Karpas-422 (cell line): Measurements from ENCODE around the gene MRPL40. TPM values are rescaled to one million over a fixed set of nuclear protein-coding genes. Genes with fewer than 3 reads are reported as not detected.

Source experiments
- DNase-seq: peaks from one replicate; pipeline ENCODE4 v3.0.0-alpha.2; 2015
- H2AFZ ChIP-seq: fragments of 200-600 bp; sonication (generic); 2 replicates; pipeline ENCODE4 v1.6.1; 2014; ENCODE audit warnings: antibody characterized with exemption, low read length, mixed read lengths
- H3K27ac ChIP-seq: fragments of 200-600 bp; sonication (generic); 2 replicates; pipeline ENCODE4 v1.5.1; 2014; ENCODE audit warnings: mild to moderate bottlenecking, low read length, moderate library complexity
- H3K27me3 ChIP-seq: fragments of 200-600 bp; sonication (generic); 2 replicates; pipeline ENCODE4 v1.6.1; 2014; ENCODE audit warnings: low read length, mixed read lengths
- H3K36me3 ChIP-seq: fragments of 200-600 bp; sonication (generic); 2 replicates; pipeline ENCODE4 v1.6.1; 2014; ENCODE audit warnings: low read length, mixed read lengths; ENCODE audit not compliant: insufficient read depth
- H3K4me1 ChIP-seq: fragments of 200-600 bp; sonication (generic); 2 replicates; pipeline ENCODE4 v1.6.1; 2014; ENCODE audit warnings: mild to moderate bottlenecking, low read length, mixed read lengths
- H3K4me2 ChIP-seq: fragments of 200-600 bp; sonication (generic); 2 replicates; pipeline ENCODE4 v1.6.1; 2014; ENCODE audit warnings: low read length, low read depth, mild to moderate bottlenecking; ENCODE audit not compliant: poor library complexity, severe bottlenecking
- H3K4me3 ChIP-seq: fragments of 200-600 bp; sonication (generic); 2 replicates; pipeline ENCODE4 v1.5.1; 2014; ENCODE audit warnings: mild to moderate bottlenecking, antibody characterized with exemption, low read length, mixed read lengths
- H3K79me2 ChIP-seq: fragments of 200-600 bp; sonication (generic); 2 replicates; pipeline ENCODE4 v1.6.1; 2014; ENCODE audit warnings: mild to moderate bottlenecking, low read length, mixed read lengths
- H3K9ac ChIP-seq: fragments of 200-600 bp; sonication (generic); 2 replicates; pipeline ENCODE4 v1.6.0; 2014; ENCODE audit warnings: low read length
- H3K9me2 ChIP-seq: fragments of 200-600 bp; sonication (generic), shearing (Covaris generic); replicated peaks from 2 replicates; pipeline ENCODE4 v1.6.0; 2014; ENCODE audit warnings: mild to moderate bottlenecking, low read length, moderate library complexity; ENCODE audit not compliant: insufficient read depth
- H3K9me3 ChIP-seq: fragments of 300-700, 200-600 bp; sonication (generic); 2 replicates; pipeline ENCODE4 v1.6.1; 2014; ENCODE audit warnings: low read length, mixed read lengths
- H4K20me1 ChIP-seq: fragments of 200-600 bp; sonication (generic); 2 replicates; pipeline ENCODE4 v1.6.1; 2014; ENCODE audit warnings: mild to moderate bottlenecking, antibody characterized with exemption, low read length, low read depth; ENCODE audit not compliant: insufficient read depth
- total RNA-seq: library from RNA; depleted of rRNA; stranded (reverse); fragments of >200 nt; shearing (Covaris generic); gene quantifications from 2 replicates; pipeline ENCODE4 v1.2.3, GENCODE V29; 2014; ENCODE audit warnings: low replicate concordance

MRPL40 gene
- total RNA-seq, 1 experiment from 2014 or later = 62.5 TPM

DNA sequence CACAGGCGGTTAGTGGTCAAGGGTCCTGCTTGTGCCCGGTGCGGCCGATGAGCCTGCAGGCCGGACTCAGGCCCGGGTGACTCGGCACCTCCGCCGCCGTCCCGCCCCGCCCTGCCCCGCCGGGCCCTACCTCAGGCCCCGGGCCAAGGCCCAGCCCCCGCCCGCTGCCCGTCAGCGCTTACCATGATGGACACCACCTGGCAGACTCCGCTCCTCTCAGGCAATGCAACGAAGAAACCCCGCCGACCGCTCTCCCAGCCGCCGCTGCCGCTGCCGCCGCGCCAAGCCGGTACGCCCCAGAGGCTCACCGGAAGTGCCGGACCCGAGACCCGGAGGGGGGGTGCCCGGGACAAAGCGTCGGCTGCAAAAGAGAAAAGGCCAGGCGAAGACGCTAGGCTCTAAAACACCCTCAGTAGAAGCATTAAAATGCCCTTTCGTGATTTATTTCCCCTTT lies 46.6 kb downstream of the MRPL40 start, which contains the start of gene UFD1:
UFD1 (minus strand) TSS at position 293 of the 454 bp plus-strand sequence; CDS start at position 185, 108 bp downstream.
- no peaks in the 10 kb centered on the region for H3K27me3 ChIP-seq
- peak within 1 kb of the TSS; percentile 87 for H3K9ac ChIP-seq
- H3K4me2 ChIP-seq = peak within 1 kb of the TSS; percentile 85
- peaks cover 3% of the 10 kb centered on the region; the same call in 1 of the 2 replicates for H4K20me1 ChIP-seq
- no peaks in the 10 kb centered on the region for H3K9me3 ChIP-seq
- peak; percentile 93 for DNase-seq
- H3K4me1 ChIP-seq = peaks cover 24% of the 10 kb centered on the region
- peak within 1 kb of the TSS; percentile 88 for H3K27ac ChIP-seq
- peaks cover 30% of the 10 kb centered on the region for H3K36me3 ChIP-seq
- H2AFZ ChIP-seq = peak within 1 kb of the TSS; percentile 68; the same call in 1 of the 2 replicates
- no peaks in the 10 kb centered on the region for H3K9me2 ChIP-seq
- H3K4me3 ChIP-seq = peak within 1 kb of the TSS; percentile 77
- H3K79me2 ChIP-seq = peaks cover 75% of the 10 kb centered on the region

DNA sequence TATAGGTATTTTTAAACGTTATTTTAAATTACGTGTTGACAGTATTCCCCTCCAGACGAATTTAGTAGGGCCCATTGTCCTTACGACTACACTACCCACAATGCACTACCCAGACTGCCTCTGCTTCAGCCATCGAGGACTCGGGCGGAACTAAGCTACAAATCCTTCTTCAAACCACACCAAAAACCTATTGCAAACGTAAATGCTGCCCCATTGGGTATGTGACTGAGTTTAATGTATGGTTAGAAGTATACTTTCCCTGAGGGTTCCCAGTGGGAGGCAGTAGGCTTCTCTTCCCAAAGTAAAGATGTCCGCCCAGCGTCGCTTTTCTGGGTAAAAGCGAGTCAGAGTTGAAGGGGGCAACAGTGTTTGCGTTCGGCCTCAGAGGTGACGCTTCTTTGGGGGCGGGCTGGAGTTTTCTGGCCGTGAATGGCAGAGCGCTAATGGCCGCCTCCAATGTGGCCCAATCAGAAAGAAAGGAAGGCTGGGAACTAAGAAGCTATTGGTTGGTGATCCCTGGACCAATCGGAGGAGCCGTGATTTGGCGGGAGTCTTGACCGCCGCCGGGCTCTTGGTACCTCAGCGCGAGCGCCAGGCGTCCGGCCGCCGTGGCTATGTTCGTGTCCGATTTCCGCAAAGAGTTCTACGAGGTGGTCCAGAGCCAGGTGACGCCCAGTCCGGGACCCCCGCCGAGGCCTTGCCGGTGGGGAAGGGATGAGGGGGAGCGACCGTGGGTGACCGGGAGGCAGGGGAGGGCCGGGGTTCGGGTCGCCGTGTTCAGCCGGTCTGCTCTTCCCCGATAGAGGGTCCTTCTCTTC lies 47.2 kb downstream of the MRPL40 start, which contains the start of gene CDC45:
CDC45 (plus strand) TSS at position 566 of the 818 bp plus-strand sequence; CDS start at position 615, 49 bp downstream.
- H3K9me2 ChIP-seq = no peaks in the 10 kb centered on the region
- H3K4me3 ChIP-seq = peak within 1 kb of the TSS; percentile 77
- H3K79me2 ChIP-seq = peaks cover 78% of the 10 kb centered on the region
- peak within 1 kb of the TSS; percentile 87 for H3K9ac ChIP-seq
- H4K20me1 ChIP-seq = peaks cover 3% of the 10 kb centered on the region; the same call in 1 of the 2 replicates
- no peaks in the 10 kb centered on the region for H3K9me3 ChIP-seq
- H3K4me2 ChIP-seq = peak within 1 kb of the TSS; percentile 85
- H3K4me1 ChIP-seq = peaks cover 24% of the 10 kb centered on the region
- peak within 1 kb of the TSS; percentile 68; the same call in 1 of the 2 replicates for H2AFZ ChIP-seq
- peak; percentile 99 for DNase-seq
- H3K27ac ChIP-seq = peak within 1 kb of the TSS; percentile 88
- peaks cover 35% of the 10 kb centered on the region for H3K36me3 ChIP-seq
- H3K27me3 ChIP-seq = no peaks in the 10 kb centered on the region

DNA sequence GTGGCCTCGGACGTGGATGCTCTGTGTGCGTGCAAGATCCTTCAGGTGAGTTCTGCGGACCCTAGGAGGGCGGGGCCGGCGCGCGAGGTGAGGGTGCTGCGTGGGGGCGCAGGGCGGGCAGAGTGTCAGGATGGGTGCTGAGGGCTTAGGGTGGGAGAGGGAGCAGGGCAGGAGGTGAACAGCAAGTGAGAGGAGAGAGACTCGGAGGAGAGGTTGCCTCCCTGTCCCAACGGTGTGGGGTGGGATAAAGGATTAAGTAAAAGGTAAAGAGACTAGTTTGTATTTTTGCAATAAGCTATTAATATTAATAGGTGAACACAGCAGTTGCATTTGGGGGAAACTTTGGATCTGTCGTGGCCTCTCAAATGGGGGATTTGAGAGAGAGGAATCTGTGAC lies 47.8 kb downstream of the MRPL40 start:
- H3K36me3 ChIP-seq = peaks cover 37% of the 10 kb centered on the region
- DNase-seq = peak; percentile 64
- H3K79me2 ChIP-seq = peaks cover 80% of the 10 kb centered on the region

DNA sequence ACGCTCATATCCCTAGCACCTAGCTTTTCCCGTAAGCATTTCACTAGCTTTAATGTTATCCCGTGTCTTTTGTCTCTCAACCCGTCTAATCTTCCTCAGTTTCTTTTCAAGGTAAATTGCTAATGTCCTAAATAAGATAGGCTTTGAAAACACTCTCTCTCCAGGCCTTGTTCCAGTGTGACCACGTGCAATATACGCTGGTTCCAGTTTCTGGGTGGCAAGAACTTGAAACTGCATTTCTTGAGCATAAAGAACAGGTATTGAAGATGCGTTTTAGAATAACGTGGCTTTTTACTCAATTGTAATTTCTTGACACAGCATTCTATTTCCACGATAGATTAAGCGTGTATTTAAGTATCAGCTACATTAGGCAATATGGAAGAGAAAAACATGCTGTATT lies 48.4 kb downstream of the MRPL40 start:
- Histone ChIP-seq H3K36me3 (peaks cover 37% of the 10 kb centered on the region), H4K20me1 (no peaks in the 10 kb centered on the region; the same call in 1 of the 2 replicates), H3K27me3 (no peaks in the 10 kb centered on the region), H3K4me1 (peaks cover 24% of the 10 kb centered on the region), H2AFZ (no peak overlapping the region; the same call in 1 of the 2 replicates), H3K4me2 (peak overlapping the region; percentile 85), H3K9me2 (no peaks in the 10 kb centered on the region), H3K4me3 (peak overlapping the region; percentile 77), H3K79me2 (peaks cover 76% of the 10 kb centered on the region), H3K27ac (peak overlapping the region; percentile 20; the same call in 1 of the 2 replicates), H3K9ac (peak overlapping the region; percentile 79), H3K9me3 (no peaks in the 10 kb centered on the region)
- peak; percentile 54 for DNase-seq

More for the DNA sequence above, 47.8 kb downstream of the MRPL40 start:
- no peaks in the 10 kb centered on the region for H3K9me2 ChIP-seq
- no peaks in the 10 kb centered on the region for H3K9me3 ChIP-seq
- peak overlapping the region; percentile 79 for H3K9ac ChIP-seq
- H3K27ac ChIP-seq = peak overlapping the region; percentile 20; the same call in 1 of the 2 replicates
- no peaks in the 10 kb centered on the region; the same call in 1 of the 2 replicates for H4K20me1 ChIP-seq
- peak overlapping the region; percentile 85 for H3K4me2 ChIP-seq
- H3K27me3 ChIP-seq = no peaks in the 10 kb centered on the region
- peak overlapping the region; percentile 77 for H3K4me3 ChIP-seq
- H2AFZ ChIP-seq = no peak overlapping the region
- H3K4me1 ChIP-seq = peaks cover 24% of the 10 kb centered on the region

DNA sequence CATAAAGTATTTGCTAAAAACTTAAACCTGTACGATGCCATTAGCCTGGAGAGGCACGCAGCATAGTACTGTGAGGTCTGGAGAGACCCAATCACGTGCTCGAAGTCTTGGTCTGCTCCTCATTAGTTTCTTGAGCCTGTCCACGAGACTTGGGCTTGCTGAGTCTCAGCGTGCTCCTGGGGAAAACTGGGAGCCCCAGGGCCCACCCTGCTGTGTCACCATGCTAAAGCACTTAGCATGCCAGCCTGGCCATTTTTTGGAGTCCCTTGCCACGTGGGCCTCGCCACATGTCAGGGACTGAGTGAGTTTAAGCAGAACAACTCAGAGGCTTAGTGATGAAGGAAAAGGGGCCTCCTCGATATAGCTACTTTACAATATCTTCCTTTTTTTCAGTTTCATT lies 50.0 kb downstream of the MRPL40 start:
- no peak overlapping the region for H3K27ac ChIP-seq
- no peak overlapping the region for H2AFZ ChIP-seq
- H3K36me3 ChIP-seq = peaks cover 40% of the 10 kb centered on the region
- peaks cover 63% of the 10 kb centered on the region for H3K79me2 ChIP-seq
- H3K4me2 ChIP-seq = no peak overlapping the region
- no peak for DNase-seq
- no peaks in the 10 kb centered on the region for H3K27me3 ChIP-seq
- no peaks in the 10 kb centered on the region; the same call in 1 of the 2 replicates for H4K20me1 ChIP-seq
- no peak overlapping the region for H3K9ac ChIP-seq
- H3K9me3 ChIP-seq = no peaks in the 10 kb centered on the region
- no peak overlapping the region for H3K4me3 ChIP-seq
- no peaks in the 10 kb centered on the region for H3K9me2 ChIP-seq
- peaks cover 14% of the 10 kb centered on the region for H3K4me1 ChIP-seq

DNA sequence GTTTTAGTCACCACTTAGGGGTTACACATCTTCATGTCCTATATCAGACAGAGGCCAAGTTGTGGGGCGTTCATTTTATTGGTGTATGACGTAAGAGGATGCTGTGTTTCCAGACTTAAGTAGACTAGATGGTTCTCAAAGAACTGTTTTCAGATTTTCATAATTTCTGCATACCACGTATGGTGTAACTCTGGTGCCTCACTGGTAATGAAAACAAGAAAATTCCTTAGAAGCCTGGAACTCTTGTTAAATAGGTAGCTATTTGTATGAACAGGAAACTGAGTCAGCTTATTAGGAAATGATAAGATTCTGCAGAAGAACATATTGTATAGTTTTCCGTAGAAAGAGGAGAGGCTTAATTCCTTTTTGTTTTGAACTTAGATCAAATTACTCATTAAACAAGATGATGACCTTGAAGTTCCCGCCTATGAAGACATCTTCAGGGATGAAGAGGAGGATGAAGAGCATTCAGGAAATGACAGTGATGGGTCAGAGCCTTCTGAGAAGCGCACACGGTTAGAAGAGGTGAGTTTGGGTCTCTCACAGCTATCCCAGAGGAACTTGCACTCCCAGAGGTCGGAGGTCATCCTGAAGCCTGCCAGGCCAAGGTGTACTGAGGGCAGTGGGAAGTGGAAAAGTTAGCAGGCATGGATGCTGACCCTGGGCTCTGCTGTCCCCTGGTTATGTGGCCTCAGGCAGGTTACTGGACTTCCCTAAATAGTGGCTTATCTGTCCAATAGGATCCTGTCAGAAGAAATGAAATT lies 51.3 kb downstream of the MRPL40 start:
- Histone ChIP-seq H3K9me2 (no peaks in the 10 kb centered on the region), H3K36me3 (peaks cover 48% of the 10 kb centered on the region), H3K9me3 (no peaks in the 10 kb centered on the region), H3K27me3 (no peaks in the 10 kb centered on the region), H3K4me1 (peaks cover 6% of the 10 kb centered on the region), H3K4me3 (no peak overlapping the region), H3K79me2 (peaks cover 58% of the 10 kb centered on the region), H4K20me1 (no peaks in the 10 kb centered on the region; the same call in 1 of the 2 replicates), H3K27ac (no peak overlapping the region), H2AFZ (no peak overlapping the region), H3K4me2 (no peak overlapping the region), H3K9ac (no peak overlapping the region)
- DNase-seq = no peak
